MM.1S (cell line): ENCODE measurements around the gene PPP2CA.

ENCODE experiments used
- CTCF ChIP-seq: fragments of 300-600 bp; sonication (generic); IDR thresholded peaks from 2 replicates; pipeline ENCODE4 v1.5.1; 2016; ENCODE audit warnings: antibody characterized with exemption, low read length, mixed read lengths
- EZH2phosphoT487 ChIP-seq: fragments of 300-600 bp; sonication (generic); IDR thresholded peaks from 2 replicates; pipeline ENCODE4 v1.6.1; 2018; ENCODE audit warnings: antibody characterized with exemption, low read length

GRCh38 chr5:134225780-134226440 is at the start of gene PPP2CA:
- no peak for TF ChIP-seq EZH2phosphoT487
- TF ChIP-seq CTCF, result no peak
